ES-I3 (cell line): ENCODE measurements around the gene KLK5.
"Not testable (repeated sequence)": the region's sequence is repeated elsewhere in the genome, so short reads cannot be mapped to it uniquely, and the experiment has no call there.

ENCODE experiments used
- H3K36me3 ChIP-seq: 2 replicates; pipeline ENCODE4 v1.6.1; 2013; ENCODE audit warnings: mild to moderate bottlenecking, low read length, control low read depth, moderate library complexity; ENCODE audit not compliant: insufficient read depth
- H3K4me1 ChIP-seq: 2 replicates; pipeline ENCODE4 v1.6.1; 2013; ENCODE audit warnings: mild to moderate bottlenecking, control low read depth, low read length; ENCODE audit not compliant: insufficient read depth
- H3K9ac ChIP-seq: 2 replicates; pipeline ENCODE4 v1.6.1; 2013; ENCODE audit warnings: low read depth, mild to moderate bottlenecking, low read length, moderate library complexity
- H3K9me3 ChIP-seq: 2 replicates; pipeline ENCODE4 v1.6.1; 2013; ENCODE audit warnings: mild to moderate bottlenecking, low read length, moderate library complexity; ENCODE audit not compliant: control insufficient read depth, insufficient read depth

Gene KLK5

DNA sequence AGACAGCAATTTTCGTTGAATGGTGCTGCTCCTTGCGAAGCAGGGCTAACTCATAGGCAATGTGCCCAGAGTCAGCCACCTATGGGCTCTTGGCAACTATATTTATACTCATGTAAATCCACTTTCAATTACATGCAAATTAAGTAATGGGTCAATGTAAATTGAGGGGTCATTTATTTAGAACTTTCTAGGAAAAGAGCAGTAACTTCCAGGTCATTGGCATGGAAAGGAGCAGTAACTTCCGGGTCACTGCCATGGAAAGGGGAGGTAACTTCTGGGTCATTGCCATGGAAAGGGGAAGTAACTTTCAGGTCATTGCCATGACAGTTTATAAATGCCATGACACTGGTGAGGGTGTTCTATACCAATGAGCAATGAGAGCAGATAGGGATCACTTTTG is 53.3 kb downstream of the KLK5 start:
- H3K9ac ChIP-seq = no peak overlapping the region
- peaks cover 1% of the 10 kb centered on the region; the same call in 1 of the 2 replicates for H3K9me3 ChIP-seq
- H3K4me1 ChIP-seq = no peaks in the 10 kb centered on the region
- no peaks in the 10 kb centered on the region for H3K36me3 ChIP-seq

DNA sequence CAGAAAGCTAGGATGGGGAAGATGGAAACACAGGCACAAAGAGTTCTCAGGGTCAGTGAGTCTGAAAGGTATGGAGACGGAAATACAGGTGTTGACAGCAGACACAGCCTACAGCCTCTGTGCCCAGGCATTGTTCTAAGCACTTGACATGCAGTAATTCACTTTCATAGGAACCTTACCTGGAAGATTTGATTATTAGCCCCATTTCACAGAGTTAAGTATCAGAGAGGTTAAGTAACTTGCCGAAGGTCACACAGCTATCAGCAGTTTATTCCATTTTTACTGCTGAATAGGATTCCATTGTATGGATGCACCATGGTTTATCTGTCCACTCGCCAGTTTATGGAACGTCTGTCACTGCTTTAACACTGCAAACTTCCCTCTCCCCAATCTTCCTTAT is 54.8 kb downstream of the KLK5 start:
- Histone ChIP-seq H3K36me3 (no peaks in the 10 kb centered on the region), H3K4me1 (no peaks in the 10 kb centered on the region), H3K9me3 (peaks cover 5% of the 10 kb centered on the region; the same call in 1 of the 2 replicates), H3K9ac (no peak overlapping the region)

DNA sequence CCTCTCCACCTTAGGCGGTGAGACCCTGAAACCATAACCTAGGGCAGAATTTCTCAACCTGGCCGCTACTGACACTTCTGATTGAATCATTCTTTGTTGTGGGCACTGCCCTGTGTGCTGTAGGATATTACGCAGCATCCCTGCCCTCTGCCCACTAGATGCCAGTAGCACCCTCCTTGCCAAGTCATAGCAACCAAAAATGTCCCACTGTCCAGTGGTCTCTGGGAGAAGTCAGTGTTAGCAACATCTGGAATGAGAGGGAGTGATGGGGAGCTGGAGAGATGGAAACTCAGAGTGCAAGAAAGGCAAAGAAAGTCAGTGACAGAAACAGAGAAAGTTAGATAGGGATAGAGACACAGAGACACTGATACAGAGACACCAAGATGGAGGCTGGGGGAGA is 55.2 kb downstream of the KLK5 start:
- no peaks in the 10 kb centered on the region for H3K4me1 ChIP-seq
- H3K36me3 ChIP-seq = no peaks in the 10 kb centered on the region
- peaks cover 5% of the 10 kb centered on the region; the same call in 1 of the 2 replicates for H3K9me3 ChIP-seq
- no peak overlapping the region for H3K9ac ChIP-seq

DNA sequence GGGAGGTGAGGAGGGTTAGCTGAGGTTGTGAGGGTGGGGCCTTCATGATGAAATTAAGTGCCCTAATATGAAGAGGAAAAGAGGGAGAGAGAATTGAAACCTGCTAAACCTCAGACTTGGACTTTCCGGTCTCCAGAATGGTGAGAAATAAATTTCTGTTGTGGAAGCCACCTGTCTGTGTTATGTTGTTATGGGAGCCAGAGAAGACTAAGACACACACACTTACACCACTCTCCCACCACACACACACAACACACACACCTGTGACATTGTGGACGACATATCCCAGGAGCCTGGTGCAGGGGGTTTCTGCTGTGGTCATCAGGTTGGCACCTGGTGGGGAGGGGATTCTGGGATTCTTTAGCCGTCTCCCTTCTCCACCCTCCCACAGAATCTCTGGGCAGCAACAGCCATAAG is 55.6 kb downstream of the KLK5 start:
- no peaks in the 10 kb centered on the region for H3K36me3 ChIP-seq
- no peak overlapping the region for H3K9ac ChIP-seq
- H3K4me1 ChIP-seq = no peaks in the 10 kb centered on the region
- peaks cover 5% of the 10 kb centered on the region; the same call in 1 of the 2 replicates for H3K9me3 ChIP-seq

DNA sequence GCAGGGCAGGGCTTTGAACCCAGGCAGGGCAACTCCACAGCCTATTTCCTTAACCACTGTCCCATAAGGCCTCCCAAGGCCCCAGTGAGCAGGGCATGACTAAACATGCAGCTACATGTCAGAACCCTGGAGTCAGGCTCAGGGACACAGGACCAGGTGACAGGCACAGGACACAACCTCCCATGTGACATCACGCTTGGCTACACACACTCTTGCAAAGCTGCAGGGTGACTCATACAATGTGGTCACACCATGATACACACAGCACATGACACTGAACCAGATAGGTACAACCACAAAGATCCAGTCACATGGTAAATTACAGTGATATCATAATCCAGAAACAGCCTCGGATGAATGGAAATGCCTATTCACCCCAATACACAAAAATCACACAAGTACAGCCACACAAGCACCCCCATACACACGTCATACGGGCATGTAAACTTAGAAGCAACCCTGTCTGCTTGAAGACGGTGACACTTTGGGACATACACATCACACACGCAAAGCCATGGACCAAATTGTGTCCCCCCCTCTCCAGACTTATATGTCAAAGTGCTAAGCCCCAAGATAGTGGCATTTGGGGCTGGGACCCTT is 56.1 kb downstream of the KLK5 start:
- Histone ChIP-seq H3K36me3 (no peaks in the 10 kb centered on the region), H3K9me3 (peaks cover 5% of the 10 kb centered on the region; the same call in 1 of the 2 replicates), H3K9ac (no peak overlapping the region), H3K4me1 (no peaks in the 10 kb centered on the region)

DNA sequence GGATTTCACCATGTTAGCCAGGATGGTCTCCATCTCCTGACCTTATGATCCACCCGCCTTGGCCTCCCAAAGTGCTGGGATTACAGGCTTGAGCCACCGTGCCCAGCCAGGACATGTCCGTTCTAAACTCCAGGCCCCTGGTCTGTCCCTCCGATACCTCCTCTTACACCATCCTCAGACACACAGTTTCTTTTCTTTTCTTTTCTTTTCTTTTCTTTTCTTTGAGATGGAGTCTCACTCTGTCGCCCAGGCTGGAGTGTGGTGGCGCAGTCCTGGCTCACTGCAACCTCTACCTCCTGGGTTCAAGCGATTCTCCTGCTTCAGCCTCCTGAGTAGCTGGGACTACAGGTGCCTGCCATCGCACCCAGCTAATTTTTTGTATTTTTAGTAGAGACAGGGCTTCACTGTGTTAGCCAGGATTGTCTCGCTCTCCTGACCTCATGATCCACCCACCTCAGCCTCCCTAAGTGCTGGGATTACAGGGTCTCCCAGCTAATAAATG is 56.7 kb downstream of the KLK5 start:
- H3K9me3 ChIP-seq, H3K4me1 ChIP-seq, H3K36me3 ChIP-seq, H3K9ac ChIP-seq: not testable (repeated sequence)

DNA sequence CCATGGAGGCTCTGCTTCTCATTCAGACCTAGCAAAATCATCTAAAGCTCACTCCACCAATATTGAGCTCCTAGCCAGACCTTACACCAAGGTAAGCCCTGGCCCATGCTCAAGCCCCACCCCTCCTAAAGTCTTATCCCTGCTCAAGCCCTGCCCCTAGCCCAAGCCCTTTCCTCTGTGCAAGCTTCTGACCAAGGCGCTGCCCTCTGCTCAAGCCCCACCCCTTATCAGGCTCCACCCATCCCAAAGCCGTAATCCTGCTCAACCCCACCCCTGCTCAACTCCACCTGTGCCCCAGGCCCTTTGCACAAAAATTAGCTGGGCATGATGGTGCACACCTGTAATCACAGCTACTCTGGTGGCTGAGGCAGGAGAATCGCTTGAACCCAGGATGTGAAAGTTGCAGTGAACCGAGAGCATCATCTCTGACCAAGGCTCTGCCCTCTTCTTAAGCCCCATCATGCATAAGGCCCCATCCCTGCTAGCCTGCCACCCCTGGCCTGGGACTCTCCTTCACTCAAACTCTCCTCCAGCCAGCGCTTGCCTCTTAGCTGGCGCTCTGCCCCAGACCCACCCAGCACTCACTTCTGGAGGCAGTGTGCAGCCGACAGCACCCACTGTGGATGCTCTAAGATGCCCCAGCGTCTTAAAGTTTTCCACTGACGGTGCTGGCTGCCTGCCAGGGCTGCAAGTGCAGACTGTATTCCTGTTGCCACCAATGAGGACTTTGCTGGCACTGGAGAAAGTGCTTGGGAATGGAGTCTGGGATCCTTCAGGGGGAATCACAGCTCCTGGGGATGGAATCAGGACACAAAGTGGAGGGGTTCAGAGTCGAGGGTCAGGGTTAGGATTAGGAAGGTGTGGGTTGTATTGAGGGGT is 58.1 kb downstream of the KLK5 start:
- peaks cover 5% of the 10 kb centered on the region; the same call in 1 of the 2 replicates for H3K9me3 ChIP-seq
- no peaks in the 10 kb centered on the region for H3K36me3 ChIP-seq
- H3K4me1 ChIP-seq = no peaks in the 10 kb centered on the region
- no peak overlapping the region for H3K9ac ChIP-seq
